ACC112 (cell line): ENCODE measurements around the gene PRKG1.
A peak's percentile ranks its signal among the peaks of the same experiment; 100 is the strongest.
"Not testable (repeated sequence)": the region's sequence is repeated elsewhere in the genome, so short reads cannot be mapped to it uniquely, and the experiment has no call there.

Experiments used
- H2AFZ ChIP-seq: fragments of 200-600 bp; sonication (generic); one replicate; pipeline ENCODE4 v1.6.0; 2017; ENCODE audit warnings: antibody characterized with exemption, low read length; ENCODE audit not compliant: unreplicated experiment
- H3K27ac ChIP-seq: fragments of 200-600 bp; sonication (generic); 2 replicates; pipeline ENCODE4 v1.5.1; 2014; ENCODE audit warnings: low read depth, mild to moderate bottlenecking, antibody characterized with exemption, low read length, moderate library complexity
- H3K27me3 ChIP-seq: fragments of 200-600 bp; sonication (generic); 2 replicates; pipeline ENCODE4 v1.6.1; 2014; ENCODE audit warnings: mild to moderate bottlenecking, antibody characterized with exemption, low read length, moderate library complexity, mixed read lengths; ENCODE audit not compliant: insufficient read depth
- H3K36me3 ChIP-seq: fragments of 200-600 bp; sonication (generic); 2 replicates; pipeline ENCODE4 v1.6.1; 2016; ENCODE audit warnings: mild to moderate bottlenecking, antibody characterized with exemption, low read length, moderate library complexity, mixed read lengths; ENCODE audit not compliant: insufficient read depth
- H3K4me1 ChIP-seq: fragments of 200-600 bp; sonication (generic); one replicate; pipeline ENCODE4 v1.6.1; 2016; ENCODE audit warnings: low read length, mixed read lengths; ENCODE audit not compliant: insufficient read depth, unreplicated experiment, control insufficient read depth
- H3K4me3 ChIP-seq: fragments of 200-600 bp; sonication (generic); 2 replicates; pipeline ENCODE4 v1.5.1; 2014; ENCODE audit warnings: mild to moderate bottlenecking, low read depth, low read length
- H3K79me2 ChIP-seq: fragments of 200-600 bp; sonication (generic); one replicate; pipeline ENCODE4 v1.6.0; 2016; ENCODE audit warnings: low read length; ENCODE audit not compliant: control insufficient read depth, unreplicated experiment, insufficient read depth

Gene PRKG1

DNA sequence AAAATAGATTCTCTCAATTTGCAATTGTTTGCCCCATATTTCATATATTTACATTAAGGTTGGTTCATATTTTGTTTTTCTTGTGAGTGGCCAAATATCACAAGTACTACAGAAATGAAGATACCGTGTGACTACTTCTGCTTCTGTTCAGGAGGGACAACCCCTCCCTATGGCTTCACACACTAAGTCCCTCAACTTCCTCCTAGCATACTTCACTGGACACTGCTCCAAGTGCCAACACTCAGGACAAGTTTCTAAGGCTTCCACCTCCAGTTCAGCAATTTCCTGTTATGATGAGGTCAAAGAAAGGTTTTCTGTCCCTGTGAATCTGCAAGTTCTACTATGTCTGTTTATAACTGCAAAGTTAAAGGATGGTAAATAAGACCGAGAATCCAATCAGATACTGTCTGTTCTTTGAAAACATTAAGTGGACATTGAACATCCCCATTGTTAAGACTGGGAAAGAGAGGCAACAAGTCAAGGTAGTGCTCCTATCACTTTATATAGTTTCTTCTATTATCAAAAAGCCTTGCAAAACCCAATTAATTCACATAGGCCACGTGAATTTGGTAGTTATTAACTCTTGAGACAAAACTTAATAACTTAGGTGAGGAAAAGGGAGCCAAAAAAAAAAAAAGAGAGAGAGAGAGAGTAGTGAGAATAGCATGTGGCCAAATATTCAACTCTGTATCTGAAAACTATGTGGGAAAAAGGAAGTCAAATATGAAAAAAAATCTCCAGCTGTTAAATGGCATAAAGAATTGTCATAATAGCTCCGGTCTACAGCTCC is 1158.5 kb downstream of the PRKG1 start:
- Histone ChIP-seq H2AFZ (no peak overlapping the region), H3K36me3 (no peaks in the 10 kb centered on the region), H3K4me3 (peak overlapping the region; percentile 20; the same call in 1 of the 2 replicates), H3K27ac (no peak overlapping the region), H3K27me3 (no peaks in the 10 kb centered on the region), H3K4me1 (peaks cover 18% of the 10 kb centered on the region), H3K79me2 (no peaks in the 10 kb centered on the region)

DNA sequence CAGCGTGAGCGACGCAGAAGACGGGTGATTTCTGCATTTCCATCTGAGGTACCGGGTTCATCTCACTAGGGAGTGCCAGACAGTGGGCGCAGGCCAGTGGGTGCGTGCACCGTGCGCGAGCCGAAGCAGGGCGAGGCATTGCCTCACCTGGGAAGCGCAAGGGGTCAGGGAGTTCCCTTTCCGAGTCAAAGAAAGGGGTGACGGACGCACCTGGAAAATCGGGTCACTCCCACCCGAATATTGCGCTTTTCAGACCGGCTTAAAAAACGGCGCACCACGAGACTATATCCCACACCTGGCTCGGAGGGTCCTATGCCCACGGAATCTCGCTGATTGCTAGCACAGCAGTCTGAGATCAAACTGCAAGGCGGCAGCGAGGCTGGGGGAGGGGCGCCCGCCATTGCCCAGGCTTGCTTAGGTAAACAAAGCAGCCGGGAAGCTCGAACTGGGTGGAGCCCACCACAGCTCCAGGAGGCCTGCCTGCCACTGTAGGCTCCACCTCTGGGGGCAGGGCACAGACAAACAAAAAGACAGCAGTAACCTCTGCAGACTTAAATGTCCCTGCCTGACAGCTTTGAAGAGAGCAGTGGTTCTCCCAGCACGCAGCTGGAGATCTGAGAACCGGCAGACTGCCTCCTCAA is 1159.2 kb downstream of the PRKG1 start:
- 0 out of 2 replicates have a peak overlapping the region, but pooled peaks have one; percentile 20 for H3K4me3 ChIP-seq
- not testable (repeated sequence) for H3K27ac ChIP-seq, H3K27me3 ChIP-seq, H3K79me2 ChIP-seq, H2AFZ ChIP-seq, H3K36me3 ChIP-seq
- H3K4me1 ChIP-seq = peaks cover 18% of the 10 kb centered on the region

DNA sequence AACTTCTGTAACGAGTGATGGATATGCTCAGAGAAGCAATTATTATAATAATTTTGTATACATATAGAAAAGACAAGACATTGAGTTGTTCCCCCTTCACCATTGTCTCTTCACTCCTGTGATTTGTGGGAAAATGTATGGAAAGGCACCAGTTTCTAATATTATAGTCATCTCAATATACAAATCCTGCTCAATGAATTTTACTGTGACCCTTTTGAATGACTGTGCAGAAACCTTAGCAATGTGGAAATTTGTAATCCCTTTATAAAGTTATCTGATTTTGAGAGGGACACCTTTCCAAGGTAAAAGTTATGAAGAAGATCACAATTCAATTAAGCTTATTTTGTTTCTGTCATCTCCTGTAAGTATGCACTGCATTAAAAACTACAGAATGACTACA is 1165.5 kb downstream of the PRKG1 start:
- H3K4me3 ChIP-seq = no peak overlapping the region
- no peak overlapping the region for H2AFZ ChIP-seq
- H3K4me1 ChIP-seq = no peaks in the 10 kb centered on the region
- H3K36me3 ChIP-seq = no peaks in the 10 kb centered on the region
- H3K27me3 ChIP-seq = no peaks in the 10 kb centered on the region
- no peaks in the 10 kb centered on the region for H3K79me2 ChIP-seq
- H3K27ac ChIP-seq = no peak overlapping the region

DNA sequence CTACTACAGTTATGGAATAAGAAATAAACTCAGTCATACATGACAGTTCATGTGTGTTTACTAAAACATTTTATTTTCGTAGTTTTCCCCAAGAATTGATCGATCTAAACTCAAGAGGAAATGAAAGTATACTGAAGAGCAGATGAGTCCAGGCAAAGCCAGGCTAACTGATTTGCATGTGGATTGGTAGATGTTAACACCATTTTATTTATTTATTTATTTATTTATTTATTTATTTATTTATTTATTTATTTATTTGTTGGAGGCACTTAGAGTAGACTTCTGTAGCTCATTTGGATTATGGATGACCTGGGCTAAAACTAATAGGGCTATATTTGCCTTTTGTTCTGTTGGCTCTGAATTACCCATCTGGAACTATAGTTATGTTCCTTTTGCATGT is 1171.3 kb downstream of the PRKG1 start:
- Histone ChIP-seq H3K27ac (no peak overlapping the region), H3K4me3 (no peak overlapping the region), H3K79me2 (no peaks in the 10 kb centered on the region), H2AFZ (peak overlapping the region; percentile 8), H3K27me3 (no peaks in the 10 kb centered on the region), H3K4me1 (no peaks in the 10 kb centered on the region), H3K36me3 (no peaks in the 10 kb centered on the region)

DNA sequence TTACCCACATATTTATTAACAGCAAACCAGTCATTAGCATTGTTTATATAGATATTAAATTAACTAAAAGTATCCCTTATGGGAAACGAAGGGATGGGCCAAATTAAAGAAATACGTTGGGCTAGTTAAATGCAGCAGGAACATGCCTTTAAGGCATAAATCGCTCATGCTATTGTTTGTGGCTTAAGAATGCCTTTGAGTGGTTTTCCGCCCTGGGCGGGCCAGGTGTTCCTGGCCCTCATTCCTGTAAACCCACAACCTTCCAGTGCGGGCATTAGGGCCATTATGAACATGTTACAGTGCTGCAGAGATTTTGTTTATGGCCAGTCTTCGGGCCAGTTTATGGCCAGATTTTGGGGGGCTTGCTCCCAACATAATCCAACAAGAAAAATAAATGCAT is 1173.6 kb downstream of the PRKG1 start:
- H3K79me2 ChIP-seq, H2AFZ ChIP-seq, H3K4me1 ChIP-seq, H3K4me3 ChIP-seq, H3K27me3 ChIP-seq, H3K36me3 ChIP-seq, H3K27ac ChIP-seq: not testable (repeated sequence)

DNA sequence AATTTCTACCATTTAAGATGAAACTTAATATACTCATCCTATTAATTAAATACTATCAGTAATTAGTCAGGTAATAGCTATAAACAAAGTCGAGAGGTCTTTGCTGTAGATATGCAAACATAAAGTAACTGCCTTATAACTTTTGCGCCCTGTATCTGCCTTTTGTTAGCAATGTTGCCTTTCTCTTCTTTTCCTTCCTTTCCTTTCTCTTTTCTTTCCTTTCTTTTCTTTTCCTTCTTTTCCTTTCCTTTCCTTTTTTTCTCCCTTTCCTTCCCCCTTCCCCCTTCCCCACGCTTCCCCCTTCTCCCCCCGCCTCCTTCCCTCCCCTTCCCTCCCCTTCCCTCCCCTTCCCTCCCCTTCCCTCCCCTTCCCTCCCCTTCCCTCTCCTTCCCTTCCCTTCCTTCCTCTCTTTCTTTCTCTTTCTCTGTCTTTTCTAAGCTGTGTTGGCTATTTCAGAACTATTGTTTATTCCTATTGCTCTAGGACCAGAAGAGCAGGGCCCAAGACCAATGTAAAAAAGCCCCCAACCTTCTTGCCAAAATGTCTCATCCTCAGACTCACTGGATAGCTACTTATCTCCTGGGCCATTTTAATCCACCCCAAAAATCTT is 1174.5 kb downstream of the PRKG1 start:
- Histone ChIP-seq H3K27me3 (no peaks in the 10 kb centered on the region), H3K4me1 (no peaks in the 10 kb centered on the region), H3K79me2 (no peaks in the 10 kb centered on the region), H3K36me3 (no peaks in the 10 kb centered on the region), H3K4me3 (no peak overlapping the region), H2AFZ (no peak overlapping the region), H3K27ac (no peak overlapping the region)

DNA sequence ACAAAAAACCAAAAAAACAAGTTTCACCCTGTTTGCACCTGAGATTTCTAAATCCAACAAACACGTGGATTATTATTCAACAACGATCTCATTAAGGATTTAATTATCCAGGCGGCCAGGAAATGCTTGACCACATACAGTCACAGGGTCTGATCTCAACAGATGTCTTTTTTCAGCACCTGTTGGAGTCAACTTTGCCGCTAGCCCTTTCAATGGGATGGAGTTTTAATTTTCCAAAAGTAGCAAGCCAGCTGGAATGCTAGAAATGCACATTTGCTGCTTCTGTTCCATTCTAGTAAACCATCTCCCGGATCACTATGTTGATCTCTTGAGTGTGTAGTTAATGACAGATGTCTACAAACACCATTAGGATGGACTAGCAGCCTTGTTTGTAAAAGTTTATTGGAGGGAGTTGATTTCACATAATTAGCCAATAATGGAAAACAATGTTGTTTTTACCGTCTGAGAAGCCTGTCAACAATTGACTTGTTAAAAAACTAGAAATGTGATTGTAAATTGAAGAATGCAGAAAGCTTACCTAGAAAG is 1175.6 kb downstream of the PRKG1 start:
- no peak overlapping the region for H3K27ac ChIP-seq

DNA sequence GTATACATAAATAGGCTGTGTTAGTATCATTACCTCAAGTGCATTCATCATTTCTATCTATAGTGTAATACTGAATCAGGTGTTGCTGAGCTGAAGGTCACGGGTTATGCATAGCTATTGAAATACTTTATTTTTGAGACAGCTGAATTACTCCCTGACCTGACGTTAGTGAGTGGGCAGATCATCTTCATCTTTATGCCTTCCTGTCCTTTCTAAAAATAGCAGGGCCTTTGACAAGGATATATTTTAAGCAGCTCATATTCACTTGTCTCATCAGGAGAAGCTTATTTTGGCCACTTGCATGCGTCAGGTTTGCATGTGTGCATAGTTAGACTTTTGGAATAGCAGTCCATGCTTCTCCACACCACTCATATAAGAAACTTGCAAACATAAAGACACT is 1176.2 kb downstream of the PRKG1 start:
- H2AFZ ChIP-seq = no peak overlapping the region
- no peak overlapping the region for H3K27ac ChIP-seq
- no peaks in the 10 kb centered on the region for H3K79me2 ChIP-seq
- H3K36me3 ChIP-seq = no peaks in the 10 kb centered on the region
- no peaks in the 10 kb centered on the region for H3K27me3 ChIP-seq
- no peak overlapping the region for H3K4me3 ChIP-seq
- no peaks in the 10 kb centered on the region for H3K4me1 ChIP-seq

More for the DNA sequence above, 1175.6 kb downstream of the PRKG1 start:
- H3K4me1 ChIP-seq = no peaks in the 10 kb centered on the region
- H3K36me3 ChIP-seq = no peaks in the 10 kb centered on the region
- H3K4me3 ChIP-seq = no peak overlapping the region
- H3K79me2 ChIP-seq = no peaks in the 10 kb centered on the region
- H3K27me3 ChIP-seq = no peaks in the 10 kb centered on the region
- H2AFZ ChIP-seq = no peak overlapping the region

DNA sequence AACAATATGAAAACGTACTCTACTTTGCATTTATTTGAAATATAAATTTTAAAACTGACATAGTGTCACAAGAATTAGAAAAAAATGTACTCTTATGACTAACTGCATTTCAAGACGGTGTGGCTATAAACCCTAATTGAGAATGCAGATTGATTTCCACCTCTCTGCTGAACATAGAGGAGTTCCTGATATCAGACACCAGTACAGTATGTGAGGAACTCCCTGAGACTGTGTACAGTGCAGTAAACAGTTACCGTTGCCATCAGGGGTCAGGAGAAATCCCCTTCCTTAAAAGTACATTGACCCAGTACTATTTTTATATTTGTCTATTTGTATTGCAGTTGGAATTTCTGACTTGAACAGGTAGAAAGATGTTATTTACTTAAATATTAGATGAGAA is 1178.0 kb downstream of the PRKG1 start:
- H3K4me1 ChIP-seq = peaks cover 13% of the 10 kb centered on the region
- H2AFZ ChIP-seq = no peak overlapping the region
- no peaks in the 10 kb centered on the region for H3K36me3 ChIP-seq

DNA sequence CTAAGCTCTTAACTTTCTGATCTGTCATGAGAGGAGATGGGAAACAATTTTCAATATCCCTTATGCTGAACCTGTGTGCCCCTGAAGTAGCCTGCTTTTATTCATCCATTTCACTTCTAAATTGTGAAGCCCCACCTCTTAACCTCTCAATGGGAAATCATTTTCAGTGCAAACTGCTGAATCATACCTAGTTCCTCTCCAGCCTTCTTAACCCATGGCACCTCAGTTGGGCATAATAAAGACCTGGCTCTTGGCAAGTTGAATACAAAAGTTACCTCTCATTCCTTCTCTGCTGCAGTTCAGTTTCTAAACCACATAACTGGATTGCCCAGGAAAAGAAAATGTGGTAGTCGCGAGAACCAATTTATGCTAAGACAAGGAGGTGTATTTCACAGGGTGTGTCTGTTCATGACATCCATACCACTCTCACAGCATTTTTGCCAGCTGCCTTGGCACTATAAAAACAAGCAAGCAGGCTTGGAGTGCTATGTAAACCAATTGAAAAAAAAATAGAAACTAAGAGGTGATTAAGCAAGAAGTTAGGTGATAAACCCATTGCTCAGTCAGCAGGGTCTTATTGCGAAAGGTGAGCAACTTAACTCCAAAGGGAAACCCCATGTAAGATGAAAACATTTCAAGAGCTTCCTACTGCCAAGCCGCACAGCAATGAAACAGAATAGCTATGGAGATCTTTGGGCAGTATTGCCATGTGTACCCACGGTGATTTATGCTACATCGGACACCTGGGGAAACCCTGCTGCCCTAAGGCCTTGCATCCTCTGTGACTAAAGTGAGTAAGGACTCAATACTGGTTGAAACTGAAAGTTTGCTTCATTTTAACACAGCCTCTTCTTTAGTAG is 1182.8 kb downstream of the PRKG1 start:
- Histone ChIP-seq H3K4me1 (peaks cover 22% of the 10 kb centered on the region), H3K36me3 (no peaks in the 10 kb centered on the region), H2AFZ (peak overlapping the region; percentile 30), H3K79me2 (no peaks in the 10 kb centered on the region), H3K27me3 (no peaks in the 10 kb centered on the region), H3K27ac (peak overlapping the region; percentile 23), H3K4me3 (no peak overlapping the region; the same call in 1 of the 2 replicates)

More for the DNA sequence above, 1178.0 kb downstream of the PRKG1 start:
- no peaks in the 10 kb centered on the region for H3K27me3 ChIP-seq
- H3K4me3 ChIP-seq = no peak overlapping the region
- H3K79me2 ChIP-seq = no peaks in the 10 kb centered on the region
- no peak overlapping the region for H3K27ac ChIP-seq
